Activated CD8-positive, alpha-beta memory T cell treated with anti-CD3 and anti-CD28 coated beads, Interleukin-2, amount 50 U/mL, for 4 hours (primary cell): ENCODE measurements around the gene PDIA4.
"Not testable (repeated sequence)": the region's sequence is repeated elsewhere in the genome, so short reads cannot be mapped to it uniquely, and the experiment has no call there.

ENCODE experiments used
- DNase-seq: peaks from one replicate; pipeline ENCODE4 v3.0.0-alpha.2; 2020

The PDIA4 gene

DNA sequence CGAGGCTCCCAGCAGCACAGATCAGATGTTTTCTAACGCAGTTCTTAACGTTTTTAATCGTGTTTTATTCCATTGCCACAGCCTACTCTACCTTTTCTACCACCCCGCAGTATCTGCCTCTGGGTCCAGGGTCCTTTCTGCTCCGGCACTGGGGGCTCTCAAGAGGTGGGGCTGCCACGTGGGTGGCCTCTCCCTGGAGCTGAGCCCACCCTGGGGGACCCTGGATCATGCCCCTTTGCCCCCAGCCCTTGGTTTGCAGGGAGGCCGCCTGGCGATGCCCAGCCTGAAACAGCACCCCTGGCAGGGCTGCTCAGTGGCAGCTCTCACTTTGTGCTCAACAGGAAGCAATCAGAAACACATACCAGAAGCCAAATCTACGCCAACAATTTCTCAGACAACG lies 25.3 kb downstream of the PDIA4 start:
- DNase-seq, result no peak

DNA sequence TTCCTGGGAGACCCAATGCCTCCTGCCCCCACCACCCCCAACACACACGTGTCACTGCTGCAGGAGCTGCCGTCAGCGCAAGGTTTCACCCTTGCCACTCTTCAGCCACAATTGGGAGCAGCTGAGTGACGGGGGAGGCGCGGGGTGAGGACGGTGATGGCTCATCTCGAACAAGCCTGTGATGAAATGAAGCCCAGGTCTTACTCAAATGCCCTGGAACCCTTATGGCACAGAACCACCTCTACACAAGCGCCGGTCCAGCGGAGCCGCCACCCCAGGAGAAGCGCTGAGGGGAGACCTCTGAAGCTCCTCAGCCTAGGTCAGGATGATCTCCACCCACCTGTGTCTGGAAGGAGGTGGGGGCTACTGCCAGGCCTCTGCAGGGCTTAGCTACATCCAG lies 25.7 kb downstream of the PDIA4 start:
- no peak for DNase-seq

DNA sequence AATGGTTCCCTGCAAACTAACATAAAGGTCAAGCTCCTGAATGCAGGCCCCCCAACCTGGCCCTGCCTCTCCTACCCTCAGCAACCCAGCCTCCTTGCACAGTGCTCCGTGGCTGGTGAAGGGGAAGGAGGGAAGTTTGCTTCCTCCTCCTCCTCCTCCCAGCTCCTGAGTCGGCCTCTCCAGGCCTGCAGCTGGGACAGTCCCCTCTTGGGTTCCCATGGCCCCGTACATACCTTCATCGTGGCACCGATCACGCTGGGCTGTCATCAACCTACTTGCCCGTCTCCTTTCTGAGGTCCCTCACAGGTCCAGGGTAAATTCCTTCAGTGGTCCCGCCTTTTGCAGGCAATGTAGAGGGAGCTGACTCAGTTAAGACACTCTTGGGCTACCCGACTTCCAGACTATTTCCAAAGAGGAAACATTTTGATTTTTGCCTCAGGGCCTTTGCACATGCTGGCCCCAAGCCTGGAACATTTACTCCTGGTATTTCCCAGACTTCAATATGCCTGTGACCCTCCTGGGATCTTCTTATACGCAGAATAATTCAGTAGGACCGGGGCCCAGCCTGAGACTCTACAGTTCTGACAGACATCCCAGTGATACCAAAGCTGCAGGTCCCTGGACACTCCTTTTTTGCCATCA lies 26.8 kb downstream of the PDIA4 start:
- no peak for DNase-seq

DNA sequence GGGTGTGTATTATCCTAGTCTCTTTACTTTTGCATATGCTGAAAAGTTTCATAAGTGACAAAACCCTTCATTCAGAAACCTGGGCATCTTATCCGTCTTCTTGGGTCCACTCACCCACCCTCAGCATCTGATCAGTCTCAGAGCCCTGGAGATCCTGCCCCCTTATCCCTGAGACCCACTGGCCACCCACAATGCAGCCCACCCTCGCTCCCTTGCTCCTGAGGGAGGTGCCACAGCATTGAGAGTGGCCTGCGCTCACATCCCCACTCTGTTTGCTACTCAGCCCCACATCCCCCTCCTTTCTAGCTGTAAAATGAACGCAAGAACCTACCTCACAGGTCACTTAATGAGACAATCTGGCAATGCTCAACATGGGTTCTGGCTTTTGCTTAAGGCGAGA lies 27.3 kb downstream of the PDIA4 start:
- no peak for DNase-seq

DNA sequence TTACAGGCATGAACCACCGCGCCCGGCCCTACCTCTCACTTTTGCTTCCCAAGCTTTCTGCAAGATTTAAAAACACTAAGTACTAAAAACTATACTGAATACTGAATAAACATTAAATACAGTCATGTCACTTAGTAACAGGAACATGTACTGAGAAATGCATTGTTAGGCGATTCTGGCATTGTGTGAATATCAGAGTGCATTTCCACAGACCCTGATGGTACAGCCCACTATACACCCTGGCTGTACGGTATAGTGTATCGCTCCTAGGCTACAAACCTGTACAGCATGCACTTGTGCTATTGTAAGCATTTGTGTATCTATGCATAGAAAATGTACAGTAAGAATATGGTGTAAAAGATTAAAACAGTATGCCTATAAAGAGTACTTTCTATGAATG lies 29.1 kb downstream of the PDIA4 start:
- DNase-seq, result no peak

DNA sequence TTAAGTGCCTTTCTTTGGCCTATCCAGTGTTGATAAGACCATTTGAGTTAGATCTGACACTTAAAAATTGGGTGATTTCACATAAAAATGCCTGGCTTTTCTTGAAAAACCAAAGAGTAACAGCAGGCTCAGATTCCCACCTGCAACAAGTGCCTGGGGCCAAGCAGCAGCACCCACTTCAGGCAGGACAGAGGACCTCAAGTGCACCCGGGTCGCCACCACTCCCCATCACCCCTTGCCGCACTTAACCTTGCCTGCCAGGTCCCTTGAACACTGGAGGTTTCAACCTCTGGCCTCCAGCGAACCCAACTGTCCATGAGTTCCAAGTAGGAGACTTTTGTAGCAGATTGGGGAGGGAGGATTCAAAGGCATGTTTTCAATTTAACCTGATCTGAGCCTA lies 30.8 kb downstream of the PDIA4 start:
- DNase-seq, result no peak

DNA sequence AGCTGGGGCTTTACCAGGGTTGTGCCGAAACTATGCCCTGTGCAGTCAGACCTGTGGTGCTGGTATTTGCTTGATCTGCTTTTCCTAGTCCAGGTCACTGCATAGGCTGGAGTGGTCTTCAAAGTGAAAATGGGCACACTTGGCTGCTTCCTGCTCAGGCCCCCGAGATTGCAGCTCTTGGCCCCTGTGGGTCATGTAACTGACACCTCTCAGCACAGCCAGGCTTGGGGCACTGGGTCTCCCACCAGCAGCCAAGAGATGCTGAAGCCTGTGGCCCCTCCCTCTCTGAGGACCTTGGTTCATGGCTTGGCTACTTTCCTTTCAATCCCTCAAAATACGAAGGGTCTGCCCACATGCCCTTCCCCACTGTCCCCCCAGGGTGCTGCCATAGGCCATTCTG lies 33.7 kb downstream of the PDIA4 start:
- no peak for DNase-seq

DNA sequence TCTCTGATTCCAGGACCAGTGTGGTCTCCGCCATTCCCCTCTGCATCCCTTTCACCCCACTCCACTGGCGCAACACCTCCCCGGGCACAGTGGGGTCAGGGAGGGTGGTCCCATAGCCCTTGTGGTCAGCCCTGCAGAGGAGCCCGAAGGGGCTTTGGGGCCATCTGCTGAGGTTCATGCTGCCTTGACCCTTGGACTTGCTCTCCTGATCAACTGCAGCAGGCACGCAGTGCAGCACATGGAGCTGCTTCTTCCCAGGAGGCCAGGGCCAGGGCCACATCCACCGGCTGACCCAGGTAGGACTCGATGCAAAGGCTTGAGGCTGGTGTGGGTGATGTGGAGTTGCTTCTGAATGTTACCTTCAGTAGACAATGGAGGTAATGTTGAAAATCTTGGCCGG lies 35.1 kb downstream of the PDIA4 start:
- DNase-seq, result no peak

DNA sequence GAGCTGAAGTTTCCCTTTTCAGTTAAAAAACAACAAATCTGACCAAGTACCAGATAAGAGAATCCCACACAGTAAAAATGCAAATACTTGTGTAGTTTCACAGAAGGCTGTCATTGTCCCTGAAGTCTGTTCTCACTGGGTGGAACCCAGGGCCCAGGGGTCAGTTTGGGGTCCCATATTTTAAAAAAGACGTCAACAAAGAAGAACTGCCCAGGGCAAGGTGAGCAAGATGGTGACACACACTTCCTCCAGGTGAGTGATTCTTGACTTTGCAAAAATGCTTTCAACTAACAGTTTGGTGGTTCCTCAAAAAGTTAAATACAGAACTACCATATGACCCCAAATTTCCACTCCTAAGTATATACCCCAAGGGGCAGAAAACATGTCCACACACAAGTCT lies 36.8 kb downstream of the PDIA4 start:
- no peak for DNase-seq

DNA sequence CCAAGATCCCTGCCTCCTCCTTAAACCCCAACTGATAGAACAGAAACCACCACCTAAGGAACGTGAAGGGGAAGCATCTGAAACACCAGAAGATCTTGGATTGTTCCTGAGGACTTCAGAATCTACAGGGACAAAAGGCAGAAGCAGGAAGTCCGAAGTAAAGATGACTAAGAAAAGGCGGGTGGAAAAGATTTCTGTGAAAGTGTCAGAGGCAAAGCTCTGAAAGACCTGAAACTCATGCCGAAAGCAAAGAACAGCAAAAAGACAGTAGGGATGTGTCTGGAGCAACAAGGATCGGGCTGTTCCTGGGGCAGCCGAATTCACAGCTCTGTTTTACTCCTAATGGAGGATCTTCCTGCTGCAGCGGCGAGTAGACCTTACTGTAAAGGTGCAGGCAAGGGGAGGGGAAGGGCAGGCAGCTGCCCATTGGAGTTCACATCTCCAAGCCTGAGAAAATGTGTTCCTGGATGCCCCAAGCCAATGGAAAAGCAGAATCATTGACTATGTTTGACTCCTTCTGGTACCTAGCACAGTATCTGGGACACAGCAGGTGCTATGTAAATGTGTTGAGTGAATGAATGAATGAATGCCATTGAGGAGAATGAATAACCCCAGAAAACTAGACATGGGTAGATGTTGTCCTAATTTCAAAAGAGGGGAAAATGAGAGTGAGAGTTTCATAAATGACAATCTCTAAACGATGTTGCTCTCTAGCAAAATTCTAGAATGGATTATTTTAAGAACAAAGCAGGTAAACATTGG lies 40.4 kb downstream of the PDIA4 start:
- no peak for DNase-seq

DNA sequence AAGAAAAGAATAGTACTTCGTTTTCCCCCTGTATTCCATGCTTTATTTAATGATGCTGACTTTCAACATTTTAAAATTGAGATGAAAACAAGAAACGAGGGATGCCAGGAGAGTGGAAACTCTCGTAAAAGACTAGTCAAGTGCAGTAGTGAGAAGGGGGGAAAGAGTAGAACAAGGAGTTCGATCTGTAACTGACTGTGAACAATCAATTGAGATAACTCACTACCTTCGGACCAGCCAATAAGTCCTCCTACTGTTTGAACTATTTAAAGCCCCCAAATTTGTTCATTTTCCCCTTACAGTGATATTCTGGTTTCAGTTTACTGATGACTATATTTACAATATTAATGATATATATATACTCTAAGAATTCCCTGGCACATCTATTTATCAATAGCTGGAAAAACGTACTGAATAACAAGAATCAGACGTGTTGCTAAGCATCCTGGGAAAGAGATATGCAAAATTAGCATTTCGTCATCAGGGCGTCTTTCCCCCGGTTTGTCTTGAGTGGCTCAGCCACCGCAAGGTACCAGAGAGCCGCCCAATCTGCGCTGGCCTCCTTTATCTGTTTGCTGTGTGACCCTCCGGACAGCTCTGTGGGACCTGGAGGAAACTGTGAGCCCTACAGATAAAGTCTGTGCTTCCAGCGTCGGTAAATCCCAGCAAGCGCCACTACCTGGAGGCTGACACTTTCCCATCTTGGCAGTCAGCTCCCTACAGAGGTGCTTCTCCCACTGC lies 41.1 kb downstream of the PDIA4 start:
- DNase-seq, result peak; percentile 71

DNA sequence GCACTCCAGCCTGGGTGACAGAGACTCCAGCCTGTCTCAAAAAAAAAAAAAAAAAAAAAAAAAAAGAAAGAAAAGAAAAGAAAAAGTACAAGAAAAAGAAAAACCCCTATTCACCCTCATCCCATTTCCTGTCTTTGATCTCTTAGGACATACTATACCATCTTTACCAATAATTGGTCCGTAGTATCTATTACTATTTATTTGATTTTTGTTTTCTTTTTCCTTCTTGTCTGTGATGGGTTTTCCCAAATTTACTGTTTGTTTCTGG lies 41.6 kb downstream of the PDIA4 start:
- DNase-seq, result no peak

DNA sequence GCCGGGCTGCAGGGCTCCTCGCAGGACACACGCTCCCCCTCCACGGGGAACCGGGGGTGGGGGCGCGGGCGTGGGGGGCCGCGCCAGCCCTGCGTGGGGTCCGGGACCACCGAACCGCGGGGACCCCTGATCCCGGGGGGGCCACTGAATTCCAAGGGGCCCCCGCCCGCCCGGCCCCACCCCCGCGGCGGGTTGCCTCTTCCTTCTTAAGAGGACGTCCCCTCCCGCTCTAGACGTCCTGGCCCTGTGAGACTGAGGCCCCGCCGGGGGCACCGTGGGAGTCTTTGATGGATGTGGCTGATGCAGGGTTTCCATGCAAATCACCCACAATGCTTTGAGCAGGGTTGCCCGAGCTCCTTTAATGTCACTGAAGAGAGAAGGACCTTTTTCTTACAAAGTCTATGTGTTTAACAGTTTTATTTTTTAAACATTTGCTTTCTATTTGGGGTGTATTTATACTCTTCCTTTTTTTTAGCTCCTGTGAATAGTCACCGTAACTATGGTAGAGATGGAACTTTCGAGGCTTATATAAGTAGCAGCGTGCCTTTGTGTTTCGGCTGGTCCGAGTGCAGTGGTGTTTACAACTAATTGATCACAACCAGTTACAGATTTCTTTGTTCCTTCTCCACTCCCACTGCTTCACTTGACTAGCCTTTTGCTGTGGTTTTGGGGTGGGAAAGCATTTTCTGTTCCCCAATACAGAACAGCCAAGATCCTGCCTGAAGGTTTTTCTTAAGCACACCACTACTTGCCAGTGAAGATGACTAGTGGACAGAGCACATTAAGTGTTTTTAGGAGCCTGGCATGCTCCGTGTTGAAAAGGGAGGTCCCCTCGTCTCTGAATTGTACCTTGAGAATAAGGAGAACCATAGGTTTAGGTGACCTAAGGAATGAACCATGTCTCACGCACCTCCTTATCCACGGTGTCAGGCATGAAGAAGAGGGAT lies 44.8 kb downstream of the PDIA4 start:
- peak; percentile 81 for DNase-seq

DNA sequence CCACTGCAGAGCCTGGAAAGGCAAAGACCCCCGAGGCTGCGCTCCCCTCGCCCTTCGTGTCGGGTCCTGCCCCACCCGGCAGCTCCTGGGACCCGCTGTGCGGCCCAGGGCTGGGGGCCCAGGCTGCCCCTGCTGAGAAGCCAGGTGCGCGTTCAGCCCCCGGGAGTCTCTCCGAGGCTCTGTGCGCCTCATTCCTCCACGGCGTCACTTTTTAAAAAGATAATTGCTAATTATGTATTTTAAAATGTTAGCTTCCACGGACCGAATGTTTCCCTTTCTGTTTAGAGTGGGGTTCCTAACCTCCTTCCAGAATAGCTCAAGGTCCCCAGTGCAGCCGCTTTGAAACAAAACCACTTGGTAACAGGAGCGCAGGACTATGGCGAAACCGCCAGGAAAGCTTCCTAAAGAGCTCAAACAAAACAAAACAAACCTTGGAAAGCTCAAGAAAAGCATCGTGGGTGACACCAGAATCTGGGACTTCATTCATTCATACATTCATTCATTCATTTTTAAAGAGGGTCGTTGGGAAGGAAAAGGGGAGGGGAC lies 45.6 kb downstream of the PDIA4 start:
- no peak for DNase-seq

DNA sequence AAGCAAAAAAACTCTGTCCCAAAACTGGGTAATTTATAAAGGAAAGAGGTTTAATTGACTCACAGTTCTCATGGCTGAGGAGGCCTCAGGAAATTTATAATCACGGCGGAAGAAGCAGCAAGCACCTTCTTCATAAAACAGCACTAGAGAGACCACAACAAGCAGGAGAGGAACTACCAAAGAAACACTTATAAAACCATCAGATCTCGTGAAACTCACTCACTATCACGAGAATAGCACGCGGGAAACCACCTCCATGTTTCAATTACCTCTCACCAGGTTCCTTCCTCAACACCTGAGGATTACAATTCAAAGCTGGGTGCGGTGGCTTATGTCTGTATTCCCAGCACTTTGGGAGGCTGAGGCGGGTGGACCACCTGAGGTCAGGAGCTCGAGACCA lies 48.5 kb downstream of the PDIA4 start:
- DNase-seq, result no peak

DNA sequence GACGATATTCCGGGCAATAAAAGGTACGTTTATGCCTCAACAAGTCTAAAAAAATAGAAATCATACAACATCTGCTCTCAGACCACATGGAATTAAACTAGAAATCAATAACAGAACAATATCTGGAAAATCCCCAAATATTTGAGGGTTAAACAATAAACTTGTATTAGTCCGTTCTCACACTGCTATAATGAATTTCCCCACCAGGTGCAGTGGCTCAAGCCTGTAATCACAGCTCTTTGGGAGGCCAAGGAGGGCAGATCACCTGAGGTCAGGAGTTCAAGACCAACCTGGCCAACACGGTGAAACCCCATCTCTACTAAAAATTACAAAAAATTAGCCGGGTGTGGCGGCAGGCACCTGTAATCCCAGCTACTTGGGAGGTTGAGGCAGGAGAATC lies 49.2 kb downstream of the PDIA4 start:
- DNase-seq, result not testable (repeated sequence)

DNA sequence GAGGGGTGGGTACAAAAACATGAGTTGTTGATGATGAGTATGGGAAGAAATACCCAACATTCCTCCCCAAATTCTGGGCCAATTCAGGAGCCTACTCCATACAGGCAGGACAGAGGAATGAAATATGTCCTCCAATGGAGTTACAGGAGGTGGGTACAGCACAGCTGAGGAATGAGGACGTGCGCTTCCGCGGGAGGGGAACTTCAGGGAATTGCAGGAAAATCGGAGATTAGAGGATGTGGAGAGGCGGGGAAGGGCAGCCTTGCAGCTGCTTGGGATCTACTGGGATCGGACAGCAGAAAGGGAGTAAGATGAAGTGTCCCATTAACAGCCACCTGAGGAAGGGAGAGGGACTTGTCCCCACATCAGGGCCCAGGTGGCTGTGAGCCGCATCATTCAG lies 50.2 kb downstream of the PDIA4 start:
- DNase-seq, result no peak

DNA sequence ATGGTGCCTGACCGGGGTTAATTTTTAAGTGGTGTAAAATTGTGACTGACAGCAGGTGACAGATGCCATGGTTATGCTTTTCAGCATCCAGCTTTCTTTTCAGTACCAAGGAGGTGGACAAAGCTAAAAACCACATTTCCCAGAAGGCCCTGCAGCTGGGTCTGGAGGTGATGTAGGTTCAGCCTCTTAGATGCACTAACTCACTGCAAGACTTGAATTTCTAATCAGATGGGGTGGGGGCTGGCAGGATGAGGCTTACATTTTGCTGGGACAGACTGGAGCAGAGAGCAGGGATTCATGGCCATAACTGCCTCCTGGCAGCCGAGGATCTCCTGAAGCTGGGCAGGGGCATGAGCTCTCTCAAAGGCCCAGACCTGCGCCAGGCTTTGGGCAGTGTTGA lies 52.4 kb downstream of the PDIA4 start:
- no peak for DNase-seq

DNA sequence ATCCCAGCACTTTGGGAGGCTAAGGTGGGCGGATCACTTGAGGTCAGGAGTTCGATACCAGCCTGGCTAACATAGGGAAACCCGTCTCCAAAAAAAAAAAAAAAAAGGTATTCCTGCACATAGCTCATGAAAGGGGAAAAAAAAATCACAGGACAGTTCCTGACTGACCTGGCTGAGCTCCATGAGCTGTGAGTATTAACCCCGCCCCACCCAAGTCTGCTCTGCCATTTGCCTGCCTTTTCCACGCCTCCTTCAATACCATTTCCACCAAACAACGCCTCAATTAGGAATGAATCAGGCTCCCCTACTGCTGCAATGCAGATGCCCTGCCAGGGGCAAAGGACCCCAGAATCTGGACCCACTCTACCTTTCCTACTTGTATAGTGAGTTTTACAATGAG lies 55.0 kb downstream of the PDIA4 start:
- DNase-seq, result no peak

DNA sequence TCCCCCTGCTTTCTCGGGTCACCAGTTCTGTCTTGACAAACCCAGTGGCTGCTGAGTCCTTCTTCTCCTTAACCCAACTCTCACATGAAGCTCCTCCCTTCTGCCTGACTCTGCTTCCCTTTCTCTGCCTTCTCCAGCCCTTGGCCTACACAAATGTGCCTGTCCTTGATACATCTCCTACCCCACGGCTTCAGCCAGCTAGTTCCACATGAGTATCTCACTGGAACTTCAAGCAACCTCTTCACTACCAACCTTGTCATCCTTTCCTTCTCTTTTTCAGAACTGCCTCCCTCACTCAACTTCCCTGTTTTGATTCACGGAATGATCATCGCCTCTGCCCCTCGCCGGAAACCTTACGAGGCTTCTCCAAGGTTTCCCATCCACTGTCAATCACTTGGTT lies 55.9 kb downstream of the PDIA4 start:
- no peak for DNase-seq

DNA sequence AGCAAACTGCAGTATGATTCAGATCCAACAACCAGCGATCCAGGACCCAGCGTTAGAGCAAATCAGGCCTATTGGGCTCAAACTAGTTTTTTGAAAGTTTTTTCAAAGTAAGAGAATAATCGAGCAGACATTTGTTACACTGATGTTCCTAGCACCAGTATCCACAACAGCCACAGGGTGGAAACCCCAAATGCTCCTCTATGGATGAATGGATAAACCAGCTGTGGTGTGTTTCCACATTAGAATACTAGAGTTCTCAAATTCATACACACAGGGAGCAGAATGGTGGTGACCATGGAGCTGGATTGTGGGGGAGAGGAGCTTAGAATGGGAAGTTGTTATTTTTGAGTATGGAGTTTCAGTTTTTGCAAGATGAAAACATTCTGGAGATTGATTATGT lies 60.7 kb downstream of the PDIA4 start:
- DNase-seq, result no peak

DNA sequence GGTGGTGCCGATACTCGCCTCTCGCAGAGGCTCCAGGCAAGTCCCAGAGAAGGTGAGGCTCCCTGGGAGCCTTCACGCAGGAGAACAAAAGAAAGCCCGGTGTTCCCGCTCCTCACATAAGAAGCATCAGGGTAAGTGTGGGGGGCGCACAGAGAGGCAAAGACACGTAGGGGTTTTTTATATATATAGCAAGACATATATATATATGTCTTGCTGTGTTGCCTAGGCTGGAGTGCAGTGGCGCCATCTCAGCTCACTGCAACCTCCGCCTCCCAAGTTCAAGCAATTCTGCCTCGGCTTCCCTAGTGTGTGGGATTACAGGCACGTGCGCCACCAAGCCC lies 61.3 kb downstream of the PDIA4 start:
- no peak for DNase-seq
